Gastrocnemius medialis (tissue), 4 donors: ENCODE data around the gene ANKH.

Experiments used
- POLR2A ChIP-seq, 2 donors: fragments of 450-650 bp; IDR thresholded peaks; one replicate each; pipeline ENCODE4 v1.6.1; 2017; ENCODE audit warnings: antibody characterized with exemption in 2 of 2, mild to moderate bottlenecking in 2 of 2, moderate library complexity in 2 of 2
- TF ChIP-seq, protein P1 (sequence below), 5 experiments: fragments of 450-650 bp in 3 of 5; fragments of 200-600 bp in 2 of 5; sonication (generic) in 2 of 5; IDR thresholded peaks in 4 of 5; conservative IDR thresholded peaks in 1 of 5; 1 replicate in 4 of 5; 2 replicates in 1 of 5; pipeline ENCODE4 v1.5.1; 2016 to 2019; ENCODE audit warnings: antibody characterized with exemption in 5 of 5, mild to moderate bottlenecking in 3 of 5, moderate library complexity in 3 of 5

DNA sequence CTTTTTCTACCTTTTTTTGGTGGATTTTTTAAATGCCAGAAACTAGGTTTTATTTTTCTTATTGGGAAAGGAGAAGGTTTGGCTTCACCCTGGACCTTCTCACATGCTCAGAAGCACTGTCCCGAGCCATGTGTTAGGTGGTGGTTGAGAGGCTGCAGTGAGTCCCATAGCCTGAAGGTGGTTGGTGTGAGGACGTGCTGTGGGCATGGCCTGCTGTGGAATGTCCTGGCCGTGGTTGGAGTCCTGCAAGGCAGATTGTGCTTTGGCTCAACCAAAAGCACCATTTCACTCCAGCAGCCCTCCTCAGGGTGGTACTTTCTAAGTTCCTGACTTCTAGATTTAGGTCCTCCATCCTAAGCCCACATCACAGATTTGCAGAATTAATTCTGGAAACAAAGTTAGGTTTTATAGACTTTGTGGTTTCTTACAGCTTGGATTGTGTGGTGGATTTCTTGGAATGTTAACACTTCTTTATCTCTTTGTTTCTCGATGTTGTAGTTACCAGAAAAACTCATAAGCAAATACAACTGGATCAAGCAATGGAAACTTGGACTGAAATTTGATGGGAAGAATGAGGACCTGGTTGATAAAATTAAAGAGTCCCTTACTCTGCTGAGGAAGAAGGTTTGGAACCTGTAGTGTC, 184.4 kb downstream of the ANKH start:
- TF ChIP-seq, protein P1, sequence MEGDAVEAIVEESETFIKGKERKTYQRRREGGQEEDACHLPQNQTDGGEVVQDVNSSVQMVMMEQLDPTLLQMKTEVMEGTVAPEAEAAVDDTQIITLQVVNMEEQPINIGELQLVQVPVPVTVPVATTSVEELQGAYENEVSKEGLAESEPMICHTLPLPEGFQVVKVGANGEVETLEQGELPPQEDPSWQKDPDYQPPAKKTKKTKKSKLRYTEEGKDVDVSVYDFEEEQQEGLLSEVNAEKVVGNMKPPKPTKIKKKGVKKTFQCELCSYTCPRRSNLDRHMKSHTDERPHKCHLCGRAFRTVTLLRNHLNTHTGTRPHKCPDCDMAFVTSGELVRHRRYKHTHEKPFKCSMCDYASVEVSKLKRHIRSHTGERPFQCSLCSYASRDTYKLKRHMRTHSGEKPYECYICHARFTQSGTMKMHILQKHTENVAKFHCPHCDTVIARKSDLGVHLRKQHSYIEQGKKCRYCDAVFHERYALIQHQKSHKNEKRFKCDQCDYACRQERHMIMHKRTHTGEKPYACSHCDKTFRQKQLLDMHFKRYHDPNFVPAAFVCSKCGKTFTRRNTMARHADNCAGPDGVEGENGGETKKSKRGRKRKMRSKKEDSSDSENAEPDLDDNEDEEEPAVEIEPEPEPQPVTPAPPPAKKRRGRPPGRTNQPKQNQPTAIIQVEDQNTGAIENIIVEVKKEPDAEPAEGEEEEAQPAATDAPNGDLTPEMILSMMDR (IDR thresholded peaks at IDR 0.05 in 4 of 5, conservative IDR thresholded peaks at IDR 0.05 in 1 of 5) = no peak
- no peak for TF ChIP-seq POLR2A (IDR thresholded peaks at IDR 0.05)
